Measurements from ENCODE around the gene CST7.
A peak's percentile ranks its signal among the peaks of the same experiment; 100 is the strongest.
"Not testable (repeated sequence)": the region's sequence is repeated elsewhere in the genome, so short reads cannot be mapped to it uniquely, and the experiment has no call there.

Gene CST7

DNA sequence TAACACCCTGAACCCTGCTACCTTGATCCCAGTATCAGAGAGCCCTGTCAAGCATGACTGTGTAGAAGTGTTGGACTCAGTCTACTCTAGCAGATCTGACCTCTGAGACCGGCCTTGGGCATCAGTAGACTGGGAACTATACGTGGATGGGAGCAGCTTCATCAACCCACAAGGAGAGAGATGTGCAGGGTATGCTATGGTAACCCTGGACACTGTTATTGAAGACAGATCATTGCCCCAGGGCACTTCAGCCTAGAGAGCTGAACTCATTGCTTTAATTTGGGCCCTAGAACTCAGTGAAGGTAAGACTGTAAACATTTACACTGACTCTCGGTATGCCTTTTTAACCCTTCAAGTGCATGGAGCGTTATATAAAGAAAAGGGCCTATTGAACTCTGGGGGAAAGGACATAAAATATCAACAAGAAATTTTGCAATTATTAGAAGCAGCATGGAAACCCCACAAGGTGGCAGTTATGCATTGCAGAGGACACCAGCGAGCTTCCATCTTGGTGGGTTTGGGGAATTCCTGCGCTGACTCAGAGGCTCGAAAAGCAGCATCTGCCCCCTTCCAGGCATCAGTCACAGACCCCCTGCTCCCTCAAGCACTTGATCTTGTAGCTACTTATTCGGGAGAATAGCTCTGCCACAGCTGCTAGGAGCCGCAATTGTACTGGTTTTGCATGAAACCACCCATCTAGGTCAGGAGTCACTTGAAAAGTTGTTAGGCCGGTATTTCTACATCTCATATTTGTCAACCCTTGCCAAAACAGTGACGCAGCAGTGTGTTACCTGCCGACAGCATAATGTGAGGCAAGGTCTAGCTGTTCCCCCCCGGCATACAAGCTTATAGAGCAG, 19.0 kb upstream of the CST7 start:
- peak; percentile 14 for DNase-seq

DNA sequence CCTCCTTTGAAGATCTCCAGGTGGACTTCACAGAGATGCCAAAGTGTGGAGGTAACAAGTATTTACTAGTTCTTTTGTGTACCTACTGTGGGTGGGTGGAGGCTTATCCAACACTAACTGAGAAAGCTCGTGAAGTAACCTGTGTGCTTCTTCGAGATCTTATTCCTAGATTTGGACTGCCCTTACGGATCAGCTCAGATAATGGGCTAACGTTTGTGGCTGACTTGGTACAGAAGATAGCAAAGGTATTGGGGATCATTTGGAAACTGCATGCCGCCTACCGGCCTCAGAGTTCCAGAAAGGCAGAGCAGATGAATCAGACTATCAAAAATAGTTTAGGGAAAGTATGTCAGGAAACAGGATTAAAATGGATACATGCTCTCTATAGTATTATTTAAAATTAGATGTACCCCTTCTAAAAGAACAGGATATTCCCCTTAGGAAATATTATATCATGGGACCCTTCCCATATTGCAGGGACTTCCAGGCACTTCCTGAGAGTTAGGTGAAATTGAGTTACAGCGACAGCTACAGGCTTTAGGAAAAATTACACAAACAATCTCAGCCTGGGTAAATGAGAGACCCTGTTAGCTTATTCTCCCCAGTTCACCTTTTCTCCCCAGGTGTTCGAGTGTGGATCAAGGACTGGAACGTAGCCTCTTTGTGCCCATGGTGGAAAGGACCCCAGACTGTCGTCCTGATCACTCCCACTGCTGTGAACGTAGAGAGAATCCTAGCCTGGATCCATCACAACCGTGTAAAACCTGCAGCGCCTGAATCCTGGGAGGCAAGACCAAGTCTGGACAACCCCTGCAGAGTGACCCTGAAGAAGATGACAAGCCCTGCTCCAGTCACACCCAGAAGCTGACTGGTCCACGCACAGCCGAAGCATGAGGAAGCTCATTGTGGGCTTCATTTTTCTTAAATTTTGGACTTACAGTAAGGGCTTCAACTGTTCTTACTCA, 18.1 kb upstream of the CST7 start:
- not testable (repeated sequence) for DNase-seq

DNA sequence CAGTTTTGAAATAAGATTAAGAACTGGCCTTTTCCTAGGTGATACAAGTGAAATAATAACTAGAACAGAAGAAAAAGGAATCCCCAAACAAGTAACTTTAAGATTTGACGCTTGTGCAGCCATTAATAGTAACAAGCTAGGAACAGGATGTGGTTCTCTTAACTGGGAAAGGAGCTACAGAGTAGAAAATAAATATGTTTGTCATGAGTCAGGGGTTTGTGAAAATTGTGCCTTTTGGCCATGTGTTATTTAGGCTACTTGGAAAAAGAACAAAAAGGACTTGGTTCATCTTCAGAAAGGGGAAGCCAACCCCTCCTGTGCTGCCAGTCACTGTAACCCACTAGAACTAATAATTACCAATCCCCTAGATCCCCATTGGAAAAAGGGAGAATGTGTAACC, 17.2 kb upstream of the CST7 start:
- DNase-seq: not testable (repeated sequence)

DNA sequence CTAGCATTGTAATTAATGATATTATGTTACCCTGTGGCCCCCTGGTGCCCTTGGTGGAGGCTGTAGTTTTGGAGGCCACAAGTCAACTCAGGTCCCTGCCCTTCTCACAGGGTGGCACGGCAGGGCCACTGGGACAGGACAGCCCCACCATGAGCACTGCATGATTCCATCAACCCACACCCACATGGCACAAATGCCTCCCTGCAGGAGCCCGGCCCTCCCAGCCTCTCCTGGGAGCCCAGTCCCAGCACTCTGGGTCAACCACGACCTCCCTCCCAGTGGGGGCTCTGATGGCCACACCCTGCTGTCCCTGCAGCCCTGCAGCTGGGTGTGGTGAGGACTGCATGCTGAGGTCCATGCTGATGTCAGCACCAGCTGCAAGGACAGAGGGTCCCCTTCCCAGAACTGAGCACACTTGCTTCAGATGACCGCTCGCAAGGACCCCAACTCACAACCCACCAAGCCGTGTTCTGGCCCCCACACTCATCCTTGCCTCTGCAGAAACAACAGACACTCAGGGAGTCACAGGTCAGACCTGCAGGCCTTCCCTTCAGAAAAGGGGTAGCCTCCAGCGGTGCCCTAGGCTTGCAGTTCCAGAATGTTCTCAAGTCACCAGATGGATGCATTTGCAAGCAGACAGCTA, 15.7 kb upstream of the CST7 start:
- no peak for DNase-seq

DNA sequence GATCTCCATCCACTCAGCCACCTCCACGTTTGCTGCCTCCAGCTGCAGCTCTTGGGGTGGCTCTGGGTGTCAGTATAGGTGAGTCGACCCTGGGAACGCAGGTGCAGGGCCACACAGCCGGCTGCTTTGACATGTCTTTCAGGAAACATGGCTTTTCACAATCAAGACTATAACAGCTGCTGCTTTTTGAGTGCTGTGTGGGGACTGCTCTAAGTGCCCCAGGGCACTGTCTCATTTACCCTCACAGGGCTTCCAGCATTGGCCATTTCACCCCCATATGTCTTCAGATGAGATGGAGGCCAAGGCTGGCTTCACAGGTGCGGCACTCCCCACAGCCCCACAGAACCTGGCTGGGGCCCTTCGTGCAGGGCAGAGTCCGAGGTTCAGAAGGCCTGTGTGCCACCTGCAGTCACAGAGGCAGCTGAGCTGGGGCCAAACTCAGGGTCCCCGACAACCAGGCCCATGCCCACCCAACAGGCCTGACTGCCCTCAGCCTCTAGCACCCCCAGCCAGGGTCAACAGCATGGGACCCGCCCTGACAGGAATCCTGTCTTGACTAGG, 14.9 kb upstream of the CST7 start:
- no peak for DNase-seq

DNA sequence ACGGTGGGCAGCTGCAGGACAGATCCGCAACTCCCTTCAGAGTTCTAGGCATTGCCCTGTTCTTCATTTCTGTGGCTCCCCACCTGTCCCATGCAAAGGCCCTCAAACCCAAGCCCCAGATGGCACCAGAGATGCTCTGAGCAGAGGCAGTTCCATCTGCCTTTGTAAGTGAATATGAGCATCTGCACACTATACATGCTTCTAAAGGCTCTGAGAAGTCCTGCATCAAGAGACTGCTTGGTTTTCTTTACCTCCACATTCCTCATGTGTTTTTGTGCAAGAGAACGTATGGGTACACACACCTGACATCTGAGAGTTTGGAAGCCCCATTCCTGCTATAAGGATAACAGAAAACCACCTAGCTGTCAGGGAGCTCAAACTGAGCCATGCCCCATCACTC, 14.4 kb upstream of the CST7 start:
- DNase-seq: no peak

DNA sequence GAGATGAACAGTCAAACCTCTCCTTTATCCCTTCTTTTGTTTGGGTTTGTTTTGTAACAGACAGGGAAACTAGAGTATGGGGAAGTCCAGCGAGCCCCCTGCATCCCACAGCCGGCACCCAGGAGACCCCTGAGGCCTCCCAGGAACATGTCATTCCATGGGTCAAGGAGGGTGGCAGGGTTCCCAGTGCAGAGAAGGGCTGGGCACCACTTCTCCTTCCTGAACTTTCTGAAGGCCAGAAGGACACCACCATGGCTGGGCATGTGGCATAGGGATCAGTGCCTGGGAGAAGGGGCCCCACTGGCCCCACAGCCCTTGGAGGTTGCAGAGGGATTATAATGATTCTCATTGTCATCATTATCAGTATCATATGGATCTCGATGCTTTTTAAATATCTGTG, 13.9 kb upstream of the CST7 start:
- DNase-seq: no peak

DNA sequence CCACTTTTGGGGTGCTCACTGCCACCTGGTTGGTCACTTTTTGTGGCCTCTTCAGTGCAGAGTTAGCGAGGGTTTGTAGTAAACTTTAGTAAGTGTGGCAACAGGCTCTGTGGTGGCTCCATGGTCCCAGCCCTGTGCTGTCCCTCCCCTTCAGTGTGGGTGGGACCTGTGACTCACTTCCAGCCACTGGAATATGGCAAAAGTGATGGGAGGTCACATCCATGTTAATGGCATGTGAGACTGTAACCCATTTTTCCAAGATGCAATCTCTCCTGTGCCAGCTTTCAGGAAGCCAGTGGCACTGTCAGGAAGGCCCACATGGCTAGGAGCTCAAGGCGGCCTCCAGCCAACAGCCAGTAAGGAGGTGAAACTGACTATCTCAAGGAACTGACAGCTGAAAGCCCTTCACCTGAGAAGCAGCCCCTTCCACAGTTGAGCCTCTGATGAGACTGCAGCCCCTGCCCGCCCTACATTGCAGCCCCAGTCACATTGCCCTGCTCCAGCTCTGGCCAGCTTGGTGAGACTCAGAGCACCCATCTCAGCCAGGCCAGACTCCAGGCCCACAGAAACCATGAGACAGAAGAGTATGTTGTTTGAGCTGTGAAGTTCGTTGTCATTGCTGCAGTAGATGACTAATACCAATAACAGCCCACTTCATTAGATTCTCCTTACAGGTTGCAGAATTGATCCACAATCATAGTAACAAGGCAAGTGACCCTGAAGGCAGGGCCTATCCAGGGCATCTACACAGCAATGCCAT, 13.1 kb upstream of the CST7 start:
- no peak for DNase-seq

DNA sequence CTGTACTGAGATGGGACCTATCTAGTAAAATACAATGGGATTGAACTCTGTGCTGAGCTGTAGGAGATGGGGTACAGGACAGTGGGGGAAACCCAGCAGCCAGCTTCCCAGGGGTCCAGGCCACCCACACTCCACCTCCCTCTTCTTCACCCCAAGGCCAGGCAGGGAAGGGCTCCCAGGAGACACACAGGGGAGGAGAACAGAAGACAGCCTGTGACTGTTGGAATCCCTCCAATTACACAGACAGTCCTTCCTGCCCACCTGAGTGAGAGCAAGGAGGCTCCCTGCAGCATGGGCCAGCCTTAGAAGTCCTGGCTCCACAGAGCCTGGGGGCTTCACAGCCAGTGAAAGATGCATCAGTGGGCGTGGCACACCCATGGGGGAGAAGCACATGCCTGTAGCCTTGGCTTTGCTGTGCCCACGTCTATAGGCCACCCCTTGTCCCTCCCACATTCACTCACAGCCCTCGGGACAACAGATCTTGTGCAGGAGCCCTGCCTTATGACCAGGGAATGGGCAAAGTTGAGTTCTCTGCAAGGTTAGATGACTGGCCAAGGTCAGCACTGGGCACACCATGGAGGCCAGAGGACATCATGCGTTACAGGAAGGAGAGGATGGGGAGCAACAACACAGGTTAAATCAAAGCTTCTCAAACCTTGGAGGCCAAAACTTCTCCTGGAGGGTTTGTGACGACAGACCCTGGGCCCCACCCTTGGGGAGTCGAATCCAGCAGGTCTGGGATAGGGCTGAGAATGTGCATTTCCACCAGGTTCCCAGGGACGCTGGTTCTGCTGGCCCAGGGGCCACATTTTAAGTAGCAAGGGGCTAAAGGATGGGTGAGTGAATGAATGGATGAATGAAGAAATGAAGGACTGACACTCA, 12.3 kb upstream of the CST7 start:
- peak; percentile 29 for DNase-seq

DNA sequence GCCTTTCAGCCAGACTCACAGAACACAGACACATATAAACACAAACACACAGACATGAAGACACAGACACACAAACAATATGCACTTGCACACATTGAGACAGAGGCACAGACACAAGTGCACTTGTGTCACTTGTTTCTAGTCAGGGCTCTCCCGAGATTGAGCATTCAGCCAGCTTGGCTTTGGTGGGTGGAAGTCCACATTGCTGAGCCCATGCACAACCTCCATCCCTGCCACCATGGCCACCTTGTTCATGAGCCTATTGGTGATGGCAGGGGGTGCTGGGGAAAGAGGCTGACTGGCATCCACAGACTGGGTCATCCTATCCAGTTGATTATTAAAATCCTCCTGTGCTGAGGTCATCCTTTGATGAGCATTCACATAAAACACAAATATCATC, 11.5 kb upstream of the CST7 start:
- no peak for DNase-seq

DNA sequence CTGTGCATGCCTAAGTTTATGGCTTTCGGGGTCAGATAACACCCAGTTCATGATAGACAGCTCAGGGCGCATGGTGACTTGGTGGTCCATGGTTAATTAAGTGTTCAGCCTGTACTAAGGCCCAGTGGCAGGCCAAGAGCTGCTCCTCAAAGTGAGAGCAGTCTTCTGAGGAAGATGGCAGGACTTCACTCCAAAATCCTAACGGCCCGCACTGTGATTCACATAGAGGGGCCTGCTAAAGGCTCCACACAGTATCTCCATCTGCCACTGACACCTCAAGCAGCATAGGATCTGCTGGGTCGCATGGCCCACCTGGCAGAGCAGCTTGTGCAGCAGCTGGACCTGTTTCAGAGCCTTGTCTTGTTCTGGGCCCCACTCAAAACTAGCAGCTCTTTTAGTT, 10.6 kb upstream of the CST7 start:
- peak; percentile 77 for DNase-seq

DNA sequence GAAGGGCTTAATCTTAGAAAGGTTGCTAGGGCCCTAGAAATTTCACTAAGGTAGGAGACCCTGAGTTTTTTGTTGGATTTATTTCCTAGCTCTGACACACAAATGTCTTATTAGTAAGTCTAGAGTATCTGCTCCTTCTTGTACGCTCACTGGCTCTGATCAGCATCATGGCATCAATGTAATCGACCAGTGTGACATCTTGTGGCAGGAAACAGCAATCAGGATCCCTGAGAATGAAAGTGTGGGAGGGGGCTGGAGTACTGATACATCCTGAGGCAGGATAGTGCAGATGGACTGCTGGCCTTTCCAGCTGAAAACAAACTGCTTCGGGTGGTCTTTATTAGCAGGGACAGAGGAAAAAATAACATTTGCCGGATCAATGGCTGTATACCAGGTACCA, 10.0 kb upstream of the CST7 start:
- no peak for DNase-seq

DNA sequence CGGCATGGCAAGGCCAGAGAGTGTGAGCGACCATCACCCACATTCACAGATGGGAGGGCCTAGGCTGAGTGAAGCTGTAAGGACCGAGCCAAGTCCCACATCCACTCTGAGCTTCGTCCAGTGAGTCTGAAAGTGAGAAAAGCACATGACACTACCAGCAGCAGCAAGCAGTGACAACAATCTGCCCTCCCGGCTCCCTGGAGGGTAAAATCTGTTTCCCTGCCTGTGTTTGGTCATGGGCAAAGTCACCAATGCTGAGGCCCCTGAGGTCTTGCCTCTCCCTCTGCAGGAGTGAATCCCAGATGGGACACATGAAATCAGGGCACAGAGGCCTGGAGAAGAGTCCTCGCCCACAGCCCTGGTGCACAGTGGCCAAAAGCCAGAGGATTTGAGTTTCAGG, 6.4 kb upstream of the CST7 start:
- no peak for DNase-seq

DNA sequence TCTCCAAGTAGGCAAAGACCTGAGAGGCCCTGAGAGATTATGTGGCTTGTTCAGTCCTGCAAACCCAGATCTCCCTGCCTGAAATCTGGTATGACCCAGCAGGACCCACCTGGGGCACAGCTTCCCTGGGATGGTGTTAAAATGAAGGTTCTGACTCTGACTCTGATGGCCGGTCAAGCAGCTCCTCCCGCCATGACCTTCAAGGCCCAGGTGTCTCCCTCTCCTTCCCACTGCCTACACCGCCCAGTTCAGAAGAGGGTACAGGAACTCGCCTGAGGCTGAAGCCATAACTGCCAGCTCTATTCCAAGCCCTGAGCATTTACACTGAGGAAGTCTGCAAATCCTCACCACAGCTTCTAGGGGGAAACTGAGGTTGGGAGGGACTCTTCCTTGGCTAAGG, 5.9 kb upstream of the CST7 start:
- DNase-seq: no peak

DNA sequence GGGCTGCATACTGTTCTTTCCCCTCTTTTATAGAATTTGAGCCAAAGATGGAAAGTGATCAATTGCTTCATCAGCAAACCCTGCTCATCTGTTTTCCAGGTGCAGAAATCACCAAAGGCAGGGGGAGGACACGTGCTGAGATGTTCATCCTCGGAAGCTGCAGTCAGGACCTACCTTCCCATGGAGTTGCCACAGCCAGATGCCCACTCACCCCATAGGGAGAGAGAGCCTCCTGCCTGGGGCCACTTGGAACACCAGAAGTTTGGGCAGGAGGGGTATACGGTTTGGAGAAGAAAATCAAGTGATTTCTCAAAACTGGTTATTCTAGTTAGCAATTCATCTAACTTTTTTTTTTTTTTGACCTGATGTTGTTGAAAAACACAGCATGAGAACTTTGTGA, 5.3 kb upstream of the CST7 start:
- DNase-seq: no peak

DNA sequence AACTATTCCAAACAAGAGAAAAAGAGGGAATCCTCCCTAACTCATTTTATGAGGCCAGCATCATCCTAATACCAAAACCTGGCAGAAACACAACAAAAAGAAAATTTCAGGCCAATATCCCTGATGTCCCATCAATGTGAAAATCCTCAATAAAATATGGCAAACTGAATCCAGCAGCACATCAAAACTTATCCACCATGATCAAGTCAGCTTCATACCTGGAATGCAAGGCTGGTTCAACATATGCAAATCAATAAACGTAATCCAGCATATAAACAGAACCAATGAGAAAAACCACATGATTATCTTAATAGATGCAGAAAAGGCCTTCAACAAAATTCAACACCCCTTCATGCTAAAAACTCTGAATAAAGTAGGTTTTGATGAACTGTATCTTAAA, 2.7 kb upstream of the CST7 start:
- DNase-seq: not testable (repeated sequence)

DNA sequence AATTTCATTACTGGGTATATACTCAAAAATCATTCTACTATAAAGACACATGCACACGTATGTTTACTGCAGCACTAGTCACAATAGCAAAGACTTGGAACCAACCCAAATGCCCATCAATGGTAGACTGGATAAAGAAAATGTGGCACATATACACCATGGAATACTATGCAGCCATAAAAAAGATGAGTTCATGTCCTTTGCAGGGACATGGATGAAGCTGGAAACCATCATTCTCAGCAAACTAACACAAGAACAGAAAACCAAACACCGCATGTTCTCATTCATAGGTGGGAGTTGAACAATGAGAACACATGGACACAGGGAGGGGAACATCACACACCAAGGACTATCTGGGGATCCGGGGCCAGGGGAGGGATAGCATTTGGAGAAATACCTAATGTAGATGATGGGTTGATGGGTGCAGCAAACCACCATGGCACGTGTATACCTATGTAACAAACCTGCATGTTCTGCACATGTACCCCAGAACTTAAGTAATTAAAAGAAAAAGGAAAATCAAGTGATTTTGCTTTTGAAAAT, 602 bp upstream of the CST7 start:
- DNase-seq: not testable (repeated sequence)

DNA sequence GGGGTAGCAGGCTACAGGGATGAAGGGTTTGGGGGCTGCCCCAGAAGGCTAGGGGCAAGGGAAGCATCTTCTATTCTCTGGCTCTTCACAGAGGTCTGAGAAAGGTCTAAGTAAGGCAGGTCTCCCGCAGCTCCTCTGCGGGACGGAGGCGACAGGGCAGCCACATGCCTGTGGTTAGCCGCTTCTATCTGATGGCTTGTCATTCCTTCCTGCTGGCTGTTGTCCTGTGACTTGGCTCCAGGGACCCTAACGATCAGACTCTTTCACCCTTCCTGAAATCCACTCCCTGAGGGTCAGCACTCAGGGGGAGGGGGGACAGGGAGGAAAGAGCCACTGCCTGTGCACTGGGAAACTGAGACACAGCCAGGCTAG, 673 bp downstream of the CST7 start:
- no peak for DNase-seq

DNA sequence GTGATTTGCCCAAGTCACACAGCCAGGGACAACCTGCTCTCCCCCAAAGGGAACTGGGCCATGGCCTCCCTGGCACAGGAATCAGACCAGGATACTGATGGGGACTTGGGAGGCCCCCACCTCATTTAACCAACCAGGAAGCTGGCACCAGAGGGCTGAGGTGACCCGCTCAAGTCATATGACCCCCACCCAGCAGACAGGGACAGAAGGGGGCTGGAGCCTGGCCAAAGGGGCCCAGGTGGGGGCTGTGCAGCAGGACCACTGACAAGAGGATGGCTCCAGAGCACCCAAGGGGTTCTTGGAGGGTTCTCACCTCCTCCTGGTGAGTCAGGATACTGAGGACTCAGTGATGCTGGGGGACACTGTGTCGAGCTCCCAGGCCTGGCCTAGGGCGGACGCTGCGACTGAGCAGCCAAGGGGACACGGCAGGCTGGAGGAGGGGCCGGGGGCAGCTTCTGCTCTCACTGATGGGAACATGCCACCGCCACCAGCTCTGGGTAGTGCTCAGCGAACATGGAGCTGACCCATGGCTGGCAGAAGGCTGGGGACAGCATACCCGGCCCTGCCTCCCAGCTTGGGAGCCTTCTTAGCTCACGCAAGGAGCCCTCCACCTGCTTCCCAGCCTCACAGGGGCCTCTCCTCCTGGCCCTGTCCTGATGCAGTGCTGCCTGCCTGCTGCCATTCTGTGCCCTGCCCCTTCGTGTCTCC, 1.2 kb downstream of the CST7 start:
- DNase-seq: no peak

DNA sequence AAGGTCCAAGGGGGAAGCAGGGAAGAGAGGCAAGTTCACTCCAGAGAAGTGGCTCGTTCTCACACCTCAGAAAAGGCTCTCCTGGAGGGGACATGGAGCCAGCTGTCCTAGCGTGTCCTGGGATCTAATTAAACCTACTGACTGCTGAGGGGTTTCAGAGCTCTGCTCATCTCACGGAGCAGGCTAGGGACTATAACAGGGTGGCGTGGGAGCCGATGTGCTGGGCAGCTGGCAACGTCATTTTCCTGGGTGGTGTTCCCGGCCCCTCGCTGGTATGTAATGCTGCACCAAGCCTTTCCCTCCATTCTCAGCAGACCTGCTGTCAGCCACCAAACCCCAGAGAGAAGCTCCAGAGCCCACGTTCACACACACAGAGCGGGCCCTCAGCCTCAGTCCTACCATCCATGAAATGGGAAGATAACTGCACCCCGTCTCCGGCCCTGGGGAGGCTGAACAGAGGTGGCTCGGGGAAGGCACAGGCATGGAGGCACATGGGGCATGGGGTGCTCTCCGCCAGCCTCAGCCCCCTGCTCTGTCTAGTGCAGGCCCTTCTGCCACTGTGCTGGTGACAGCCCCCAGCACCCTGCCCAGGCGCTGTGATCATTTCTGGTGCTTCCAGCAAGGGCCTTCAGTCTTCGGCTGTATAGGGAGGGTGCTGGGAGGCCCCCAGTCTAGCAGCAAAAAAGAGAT, 1.9 kb downstream of the CST7 start:
- peak; percentile 27 for DNase-seq
